Measurements from ENCODE around the gene PIGK.

PIGK gene

GRCh38 chr1:77239311-77239710, 20.1 kb upstream of the PIGK start:
- TF ChIP-seq CTCF (IDR thresholded peaks at IDR 0.05), result no peak
- no peak for TF ChIP-seq ZFX (IDR thresholded peaks at IDR 0.05; ENCODE audit: borderline replicate concordance)
- H3K27ac ChIP-seq, result no peak overlapping the region

- TF ChIP-seq ZFX (IDR thresholded peaks at IDR 0.05; ENCODE audit: borderline replicate concordance) (no peak), CTCF (IDR thresholded peaks at IDR 0.05) (no peak)
Observed at GRCh38 chr1:77238462-77238861, 19.2 kb upstream of the PIGK start.

GRCh38 chr1:77234943-77235342, 15.7 kb upstream of the PIGK start:
- TF ChIP-seq CTCF (IDR thresholded peaks at IDR 0.05), result no peak
- TF ChIP-seq ZFX (IDR thresholded peaks at IDR 0.05; ENCODE audit: borderline replicate concordance), result no peak
- no peak overlapping the region for H3K27ac ChIP-seq

More at GRCh38 chr1:77238462-77238861, 19.2 kb upstream of the PIGK start:
- no peak overlapping the region for H3K27ac ChIP-seq

- H3K27ac ChIP-seq, result no peak overlapping the region
- TF ChIP-seq CTCF (IDR thresholded peaks at IDR 0.05), result no peak
- no peak for TF ChIP-seq ZFX (IDR thresholded peaks at IDR 0.05; ENCODE audit: borderline replicate concordance)
Observed at GRCh38 chr1:77234096-77234495, 14.9 kb upstream of the PIGK start.

GRCh38 chr1:77232829-77233228, 13.6 kb upstream of the PIGK start:
- no peak overlapping the region for H3K27ac ChIP-seq
- no peak for TF ChIP-seq ZFX (IDR thresholded peaks at IDR 0.05; ENCODE audit: borderline replicate concordance)
- no peak for TF ChIP-seq CTCF (IDR thresholded peaks at IDR 0.05)

- H3K27ac ChIP-seq, result no peak overlapping the region
- no peak for TF ChIP-seq CTCF (IDR thresholded peaks at IDR 0.05)
- no peak for TF ChIP-seq ZFX (IDR thresholded peaks at IDR 0.05; ENCODE audit: borderline replicate concordance)
Observed at GRCh38 chr1:77230051-77230450, 10.8 kb upstream of the PIGK start.

- no peak overlapping the region for H3K27ac ChIP-seq
Observed at GRCh38 chr1:77228836-77229235, 9.6 kb upstream of the PIGK start.

More at GRCh38 chr1:77228836-77229235, 9.6 kb upstream of the PIGK start:
- TF ChIP-seq CTCF (IDR thresholded peaks at IDR 0.05) (no peak), ZFX (IDR thresholded peaks at IDR 0.05; ENCODE audit: borderline replicate concordance) (no peak)

Data from 22Rv1 (cell line).